GM21447 (cell line): ENCODE results near the gene RDX.
"Not testable (repeated sequence)": the region's sequence is repeated elsewhere in the genome, so short reads cannot be mapped to it uniquely, and the experiment has no call there.

Experiments used
- ATAC-seq: cut with Tn5 transposase; IDR thresholded peaks from one replicate; pipeline ENCODE4 v1.9.1; 2021; ENCODE audit not compliant: unreplicated experiment

The RDX gene

DNA sequence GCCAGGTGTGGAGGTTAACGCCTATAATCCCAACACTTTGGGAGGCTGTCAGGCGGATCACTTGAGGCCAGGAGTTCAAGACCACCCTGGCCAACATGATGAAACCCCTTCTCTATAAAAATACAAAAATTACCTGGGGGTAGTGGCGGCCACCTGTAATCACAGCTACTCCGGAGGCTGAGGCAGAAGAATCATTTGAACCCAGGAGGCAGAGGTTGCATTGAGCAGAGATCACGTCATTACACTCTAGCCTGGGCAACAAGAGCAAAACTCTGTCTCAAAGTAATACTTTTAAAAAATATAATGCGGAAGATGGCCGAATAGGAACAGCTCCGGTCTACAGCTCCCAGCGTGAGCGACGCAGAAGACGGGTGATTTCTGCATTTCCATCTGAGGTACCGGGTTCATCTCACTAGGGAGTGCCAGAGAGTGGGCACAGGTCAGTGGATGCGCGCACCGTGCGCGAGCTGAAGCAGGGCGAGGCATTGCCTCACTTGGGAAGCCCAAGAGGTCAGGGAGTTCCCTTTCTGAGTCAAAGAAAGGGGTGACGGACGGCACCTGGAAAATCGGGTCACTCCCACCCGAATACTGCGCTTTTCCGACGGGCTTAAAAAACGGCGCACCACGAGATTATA, 87.6 kb downstream of the RDX start:
- not testable (repeated sequence) for ATAC-seq

- no peak for ATAC-seq
These were observed 89.3 kb downstream of the RDX start for GRCh38 chr11:110207123-110207522.

DNA sequence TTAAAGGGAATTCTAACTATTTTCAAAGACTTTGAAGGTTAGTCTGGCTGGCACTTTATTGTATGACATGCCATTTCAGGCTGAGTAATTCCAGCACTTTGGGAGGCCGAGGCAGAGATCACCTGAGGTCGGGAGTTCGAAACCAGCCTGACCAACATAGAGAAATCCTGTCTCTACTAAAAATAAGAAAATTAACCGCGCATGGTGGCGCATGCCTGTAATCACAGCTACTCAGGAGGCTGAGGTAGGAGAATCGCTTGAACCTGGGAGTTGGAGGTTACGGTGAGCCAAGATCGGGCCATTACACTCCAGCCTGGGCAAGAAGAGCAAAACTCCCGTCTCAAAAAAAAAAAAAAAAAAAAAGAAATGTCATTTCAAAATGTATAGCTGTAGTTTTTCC, 95.6 kb downstream of the RDX start:
- no peak for ATAC-seq

GRCh38 chr11:110200241-110200640, 96.2 kb downstream of the RDX start:
- no peak for ATAC-seq

GRCh38 chr11:110199184-110199981, 97.0 kb downstream of the RDX start:
- no peak for ATAC-seq

GRCh38 chr11:110198031-110198729, 98.2 kb downstream of the RDX start:
- ATAC-seq: no peak

GRCh38 chr11:110196884-110197420, 99.5 kb downstream of the RDX start:
- ATAC-seq: no peak

- no peak for ATAC-seq
These were observed 100.1 kb downstream of the RDX start for GRCh38 chr11:110196241-110196754.

DNA sequence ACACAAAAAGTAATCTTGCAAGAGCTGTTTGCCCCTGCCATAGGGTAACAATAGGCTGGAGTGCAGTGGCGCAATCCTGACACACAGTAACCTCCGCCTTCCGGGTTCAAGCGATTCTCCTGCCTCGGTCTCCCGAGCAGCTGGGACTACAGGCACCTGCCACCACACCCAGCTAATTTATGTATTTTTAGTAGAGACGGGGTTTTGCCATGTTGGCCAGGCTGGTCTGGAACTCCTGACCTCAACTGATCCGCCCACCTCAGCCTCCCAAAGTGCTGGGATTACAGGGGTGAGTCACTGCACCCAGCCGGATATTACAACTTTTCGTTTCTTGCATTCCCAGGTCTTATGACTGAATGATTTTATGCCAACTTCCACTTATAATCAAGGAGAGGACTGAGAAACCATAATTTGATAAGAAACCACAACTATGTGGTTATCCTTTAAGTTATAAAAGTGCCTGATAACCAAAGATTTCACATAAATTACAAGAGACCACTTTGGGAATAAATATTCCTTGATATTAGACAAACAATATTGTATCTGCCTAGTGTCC, 102.1 kb downstream of the RDX start:
- ATAC-seq: not testable (repeated sequence)

- peak; percentile 67 for ATAC-seq
These were observed 103.7 kb downstream of the RDX start for GRCh38 chr11:110192604-110193282.

- ATAC-seq: no peak
These were observed 105.5 kb downstream of the RDX start for GRCh38 chr11:110190885-110191284.

DNA sequence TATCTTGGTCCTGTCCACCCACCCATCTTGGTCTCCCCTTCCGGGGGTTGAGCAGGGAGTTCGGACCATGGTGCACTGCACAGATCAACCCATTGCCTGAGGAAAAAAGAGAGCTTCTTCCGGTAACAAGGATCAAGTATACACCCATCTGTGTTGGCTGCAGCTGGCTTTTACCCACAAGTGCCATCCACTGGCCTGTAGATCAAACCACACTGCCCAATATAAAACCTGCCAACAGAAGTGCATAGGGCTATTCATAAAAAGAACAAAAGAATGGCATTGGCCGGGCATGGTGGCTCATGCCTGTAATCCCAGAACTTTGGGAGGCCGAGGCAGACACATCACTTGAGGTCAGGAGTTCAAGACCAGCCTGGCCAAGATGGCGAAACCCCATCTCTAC, 108.7 kb downstream of the RDX start:
- no peak for ATAC-seq

DNA sequence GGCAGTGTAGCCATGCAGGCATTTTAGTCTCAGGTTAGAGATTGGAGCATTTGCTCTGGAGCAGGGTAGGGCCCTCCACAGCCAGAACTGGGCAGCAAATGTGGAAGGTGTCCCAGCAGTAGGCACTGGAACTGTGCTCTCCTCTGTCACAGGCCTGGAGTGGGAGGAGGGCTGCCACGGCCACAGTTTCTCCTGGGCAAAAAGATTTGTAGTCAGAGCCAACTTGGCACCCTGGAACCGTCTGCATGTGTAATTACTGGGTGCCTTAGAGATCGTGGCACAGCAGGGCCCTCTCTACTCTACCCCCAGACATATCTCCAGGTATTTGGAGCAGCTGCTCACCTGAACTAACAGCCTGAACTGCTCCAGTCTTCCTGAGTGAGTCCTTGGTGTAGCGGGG, 109.5 kb downstream of the RDX start:
- ATAC-seq: no peak

DNA sequence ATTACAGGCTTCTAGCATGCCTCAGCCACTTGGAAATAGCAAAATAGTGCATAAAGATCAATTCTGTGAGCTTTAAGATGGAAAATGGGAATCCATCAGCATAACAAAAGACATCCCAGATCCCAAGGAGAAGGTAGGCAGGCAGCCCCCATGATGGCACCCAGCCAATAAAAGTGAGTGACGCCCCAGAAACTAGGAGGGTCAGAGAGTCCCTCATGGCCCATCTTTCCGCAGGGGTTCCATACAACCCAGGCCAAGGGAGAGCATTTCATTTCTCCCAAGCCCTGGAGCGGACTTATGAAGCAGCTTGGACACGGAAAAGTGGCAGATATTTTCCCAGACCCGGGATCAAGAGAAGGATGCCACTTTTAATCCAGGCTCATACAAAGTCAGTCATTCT, 110.0 kb downstream of the RDX start:
- ATAC-seq: no peak

DNA sequence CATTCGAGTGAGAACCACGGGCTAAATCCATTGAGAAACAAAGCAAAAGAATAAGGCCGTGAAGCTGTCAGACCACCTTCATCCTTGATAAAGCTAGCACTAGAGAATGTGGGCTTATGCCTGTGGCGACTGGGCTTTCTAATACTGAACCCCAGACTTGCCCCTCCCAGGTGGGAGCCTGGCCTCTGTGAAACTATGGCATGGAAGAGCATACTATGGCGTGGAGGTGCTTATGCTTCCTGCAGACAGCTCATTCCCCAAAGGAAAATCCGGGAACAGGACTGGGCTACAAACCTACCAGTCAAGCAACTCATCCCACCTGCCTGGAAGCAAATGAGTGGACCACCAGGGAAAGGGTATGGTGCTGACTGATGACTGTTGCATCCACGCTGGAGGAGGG, 110.8 kb downstream of the RDX start:
- no peak for ATAC-seq

GRCh38 chr11:110185121-110185591, 111.3 kb downstream of the RDX start:
- ATAC-seq: no peak

- ATAC-seq: no peak
These were observed 112.0 kb downstream of the RDX start for GRCh38 chr11:110184456-110184855.

DNA sequence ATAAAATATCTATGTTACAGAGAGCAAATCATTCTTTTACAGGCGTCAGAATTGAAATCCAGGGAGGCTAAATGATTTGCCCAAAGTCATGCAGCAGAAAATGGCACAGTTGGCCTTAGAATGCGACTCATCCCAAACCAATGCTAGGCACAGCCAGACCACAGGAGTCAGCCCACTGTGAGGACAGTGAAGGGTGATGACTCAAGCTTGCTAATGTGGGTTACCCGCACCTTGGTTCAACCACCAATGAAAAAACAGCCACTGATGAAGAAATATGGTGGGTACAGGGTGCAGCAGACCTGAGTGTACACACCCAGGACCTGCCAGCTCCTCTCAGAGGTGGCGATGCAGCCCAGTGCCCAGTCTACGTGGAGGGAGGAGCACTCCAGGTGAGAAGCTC, 113.5 kb downstream of the RDX start:
- no peak for ATAC-seq

DNA sequence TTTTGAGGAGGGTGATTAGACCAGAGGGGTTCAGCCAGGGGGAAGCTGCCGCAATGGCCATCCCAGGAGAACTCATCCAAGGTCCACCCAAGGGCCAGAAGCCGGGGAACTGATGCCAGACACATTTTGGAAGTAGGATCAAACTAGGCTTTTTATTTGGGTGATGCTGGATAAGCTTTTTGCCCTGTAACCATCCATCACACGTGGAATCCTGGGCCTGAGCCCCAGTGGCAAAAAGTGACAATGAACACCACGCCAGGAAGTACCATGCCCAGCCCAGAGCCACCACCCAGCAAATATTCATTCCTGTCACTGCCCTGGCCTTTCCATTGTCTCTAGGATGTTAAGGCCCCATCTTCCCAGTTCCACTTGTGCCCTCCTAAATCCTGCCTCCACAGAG, 117.3 kb downstream of the RDX start:
- ATAC-seq: no peak

DNA sequence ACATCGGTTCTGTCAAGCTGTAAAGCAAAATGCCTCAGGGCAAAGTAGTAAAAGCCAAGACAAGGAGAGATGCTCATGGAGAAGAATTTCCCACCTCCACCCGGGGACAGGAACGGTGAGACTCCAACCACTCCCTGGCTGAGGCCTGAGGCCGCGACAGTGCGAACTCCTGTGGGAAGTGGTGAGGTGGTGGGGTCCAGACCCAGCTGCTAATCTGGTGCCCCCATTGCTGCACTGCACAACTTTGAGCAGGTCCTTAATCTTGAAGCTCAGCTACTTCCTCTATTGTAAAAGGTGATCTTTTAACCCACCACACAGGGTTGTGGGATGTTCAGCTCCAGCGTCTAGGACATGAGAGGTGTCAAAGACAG, 119.3 kb downstream of the RDX start:
- ATAC-seq: no peak
